NCI-H1105 treated with DMSO at 0.1 percent for 48 hours (cell line): Measurements from ENCODE around the gene F13A1.

ENCODE experiments used
- DNase-seq: peaks from one replicate; lab custom pipeline; 2025; lab: John Stamatoyannopoulos, UW

Gene F13A1

DNA sequence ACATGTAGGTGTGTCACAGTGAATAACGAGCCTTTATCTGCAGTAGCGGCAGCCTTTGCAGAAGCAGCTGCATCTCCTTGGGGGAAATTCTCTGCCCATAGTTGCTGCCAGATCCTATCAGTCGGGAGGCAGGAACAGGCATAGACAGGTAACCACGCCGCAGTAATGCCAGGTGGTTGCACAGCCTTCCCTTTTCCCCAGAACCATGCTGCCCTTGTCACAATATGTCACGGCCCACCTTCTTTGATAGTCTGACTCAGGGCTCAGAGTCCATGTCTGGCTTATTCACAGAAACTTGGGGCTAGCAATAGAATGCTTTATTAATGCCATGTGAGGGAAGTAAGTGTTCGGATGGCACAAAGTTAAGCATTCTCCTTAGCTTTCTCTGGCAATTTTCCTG, 76.6 kb downstream of the F13A1 start:
- no peak for DNase-seq

DNA sequence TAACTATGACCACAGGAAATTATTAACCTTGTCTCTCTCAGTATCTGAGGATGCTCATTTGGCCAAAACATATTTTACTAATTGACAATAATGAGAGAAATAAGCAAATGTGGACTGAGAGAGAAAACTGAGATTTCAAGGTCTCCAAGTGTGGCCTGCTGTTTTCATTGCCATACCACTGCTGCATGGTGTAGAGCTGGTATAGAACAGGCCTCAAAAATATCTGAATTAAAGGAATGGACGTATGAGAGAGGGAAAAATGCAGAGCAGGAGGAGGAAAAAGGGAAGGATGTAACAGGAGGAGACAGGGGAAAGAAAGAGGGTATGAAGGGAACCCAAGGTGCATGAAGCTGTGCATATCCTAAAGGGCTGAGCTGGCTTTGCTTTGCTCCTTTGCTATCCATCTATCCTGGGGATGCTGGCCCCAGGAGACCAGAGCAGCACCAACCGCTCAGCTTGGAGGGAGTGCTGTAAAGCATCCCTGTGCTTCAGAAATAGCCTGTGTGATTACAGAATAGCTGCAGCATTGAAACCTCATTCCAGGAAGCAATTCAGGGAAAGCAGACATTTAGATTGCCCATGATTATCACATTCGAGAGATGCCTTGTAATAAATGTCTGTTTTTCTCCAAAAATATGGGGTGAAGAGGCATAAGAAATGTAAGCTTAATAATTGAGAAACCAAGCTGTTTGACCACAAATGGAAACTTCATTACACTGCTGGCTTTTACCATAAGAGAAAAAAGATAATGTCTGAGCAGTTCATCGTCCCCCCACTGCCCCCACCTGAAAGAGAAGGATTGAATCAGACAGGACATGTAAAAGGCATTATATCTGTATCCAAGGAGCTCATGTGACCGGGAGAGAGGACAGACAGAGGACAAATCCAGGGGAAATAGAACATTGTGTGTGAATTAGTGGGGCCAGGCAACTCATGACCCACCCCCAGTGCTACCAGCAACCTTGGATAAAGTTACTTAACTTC, 80.6 kb downstream of the F13A1 start:
- DNase-seq: no peak

DNA sequence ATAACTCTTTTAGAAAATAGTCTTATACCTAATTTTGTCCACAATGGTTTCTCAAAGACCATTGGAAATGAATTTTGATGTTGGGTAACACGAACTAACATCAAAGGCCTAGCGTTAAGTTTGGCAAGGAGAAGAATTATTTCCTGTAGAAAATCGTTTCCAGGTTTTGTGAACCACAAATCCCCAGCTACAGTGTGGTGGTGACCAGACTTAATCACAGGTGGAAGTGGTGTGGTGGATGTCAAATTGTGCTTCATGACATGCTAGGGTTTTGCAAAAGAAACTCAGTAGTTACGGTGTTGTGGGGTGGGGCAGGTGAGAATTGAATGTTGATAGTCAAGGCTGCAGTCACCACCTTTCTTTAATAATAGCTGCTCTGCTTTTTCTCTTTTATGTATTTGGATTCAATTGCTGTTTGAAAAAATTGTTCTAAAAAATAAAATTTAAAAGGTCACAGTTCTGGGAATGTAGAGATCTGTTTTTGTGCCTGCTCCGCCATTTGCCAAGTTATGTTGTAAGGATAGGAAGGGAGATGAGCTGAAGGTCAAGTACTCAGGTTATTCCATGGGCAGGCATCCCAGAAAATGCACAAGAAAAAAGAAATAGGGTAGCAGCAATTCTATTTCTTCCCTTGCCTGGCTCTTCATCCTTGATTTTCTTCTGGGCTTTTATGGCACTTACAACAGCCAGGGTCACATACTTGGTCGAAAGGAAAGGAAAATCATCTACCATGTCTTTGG, 83.6 kb downstream of the F13A1 start:
- no peak for DNase-seq

DNA sequence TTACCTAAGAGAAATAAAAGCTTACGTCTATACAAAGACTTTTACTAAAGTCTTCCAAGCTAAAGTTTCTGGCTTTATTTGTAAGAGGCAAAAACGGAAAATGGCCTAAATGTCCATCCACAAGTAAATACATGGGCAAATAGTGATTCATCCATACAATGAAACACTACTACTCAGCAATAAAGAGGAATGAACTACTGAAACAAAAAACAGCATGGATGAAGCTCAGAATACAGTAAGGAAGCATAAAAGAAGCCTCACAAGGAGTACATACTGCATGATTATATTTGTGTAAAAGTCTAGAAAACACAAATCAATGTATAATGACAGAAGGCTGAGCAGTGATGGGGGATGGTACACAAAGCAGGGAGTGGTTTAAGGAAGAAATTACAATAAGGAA, 84.7 kb downstream of the F13A1 start:
- DNase-seq: no peak

DNA sequence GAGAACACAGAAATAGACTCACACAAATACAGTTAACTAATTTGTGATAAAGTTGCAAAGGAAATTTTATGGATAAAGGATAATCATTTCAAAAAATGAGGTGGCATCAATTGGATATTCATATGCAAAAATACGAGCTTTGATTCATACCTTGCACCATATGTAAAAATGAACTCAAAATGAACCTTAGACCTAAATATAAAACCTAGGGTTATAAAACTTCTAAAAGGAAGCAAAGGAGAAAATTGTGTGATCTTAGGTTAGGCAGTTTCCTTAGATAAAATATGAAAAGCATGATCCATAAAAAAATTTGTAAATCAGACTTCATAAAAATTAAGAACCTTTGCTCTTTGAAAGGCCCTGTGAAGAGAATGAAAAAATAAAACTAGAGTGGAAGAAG, 85.5 kb downstream of the F13A1 start:
- no peak for DNase-seq

DNA sequence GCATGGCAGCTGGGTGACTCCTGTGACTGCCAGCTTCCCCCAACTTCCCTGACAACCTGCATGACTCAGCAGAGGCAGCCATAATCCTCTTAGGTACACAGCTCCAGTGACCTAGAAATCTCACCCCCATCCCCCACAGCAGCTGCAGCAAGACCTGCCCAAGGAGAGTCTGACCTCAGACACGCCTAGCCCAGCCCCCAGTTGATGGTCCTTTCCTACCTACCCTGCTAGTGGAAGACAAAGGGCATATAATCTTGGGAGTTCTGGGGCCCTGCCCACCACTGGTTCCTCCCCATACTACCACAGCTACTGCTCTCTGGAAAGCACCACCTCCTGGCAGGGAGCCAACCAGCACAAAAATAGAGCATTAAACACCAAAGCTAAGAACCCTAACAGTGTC, 90.2 kb downstream of the F13A1 start:
- DNase-seq: no peak

DNA sequence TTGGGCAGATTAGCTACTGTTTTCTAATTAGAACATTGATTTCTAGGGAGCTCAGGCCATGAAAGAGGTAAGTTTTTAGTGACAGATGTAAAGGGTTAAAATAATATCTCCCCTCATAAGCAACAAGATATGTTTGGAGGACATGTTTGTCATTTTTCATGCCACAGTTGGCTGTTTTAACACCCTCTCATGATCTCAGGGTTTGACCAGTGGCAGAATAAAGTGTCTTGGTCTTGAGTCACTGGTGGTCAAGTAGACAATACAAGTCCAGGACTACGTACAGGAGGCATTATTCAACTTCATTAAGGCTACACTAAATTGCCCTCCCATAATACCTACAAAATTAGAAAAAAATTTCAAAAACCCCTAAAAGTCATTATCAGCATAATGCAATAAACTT, 92.6 kb downstream of the F13A1 start:
- no peak for DNase-seq

DNA sequence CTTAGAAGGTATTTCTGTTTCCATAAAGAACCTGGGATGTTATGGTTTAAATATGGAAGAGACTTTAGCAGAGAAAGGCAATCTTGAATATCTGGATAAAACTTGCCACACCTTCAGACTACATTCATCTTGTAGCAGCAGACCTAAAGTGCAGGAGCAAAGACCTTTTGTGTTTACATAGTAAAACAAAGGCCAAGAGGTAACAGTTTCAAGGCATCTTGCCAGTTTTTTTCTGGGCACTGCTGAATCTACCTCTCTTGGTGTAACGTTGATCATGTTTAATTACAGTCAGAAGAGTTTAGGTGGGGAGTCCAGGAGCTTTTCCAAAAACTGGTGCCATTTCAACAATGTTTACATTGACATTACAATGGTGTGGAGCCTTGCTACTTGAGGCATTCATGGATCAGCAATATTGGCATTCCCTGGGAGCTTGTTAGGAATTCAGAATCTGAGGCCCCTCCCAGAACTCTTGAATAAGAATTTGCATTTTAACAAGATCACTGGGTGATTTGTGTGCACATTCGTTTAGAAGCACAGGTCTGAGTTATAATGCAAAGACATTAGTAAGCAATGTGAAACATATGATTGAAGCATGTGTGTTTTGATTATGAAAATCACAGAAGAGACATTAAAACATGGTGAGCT, 94.5 kb downstream of the F13A1 start:
- DNase-seq: peak; percentile 85

DNA sequence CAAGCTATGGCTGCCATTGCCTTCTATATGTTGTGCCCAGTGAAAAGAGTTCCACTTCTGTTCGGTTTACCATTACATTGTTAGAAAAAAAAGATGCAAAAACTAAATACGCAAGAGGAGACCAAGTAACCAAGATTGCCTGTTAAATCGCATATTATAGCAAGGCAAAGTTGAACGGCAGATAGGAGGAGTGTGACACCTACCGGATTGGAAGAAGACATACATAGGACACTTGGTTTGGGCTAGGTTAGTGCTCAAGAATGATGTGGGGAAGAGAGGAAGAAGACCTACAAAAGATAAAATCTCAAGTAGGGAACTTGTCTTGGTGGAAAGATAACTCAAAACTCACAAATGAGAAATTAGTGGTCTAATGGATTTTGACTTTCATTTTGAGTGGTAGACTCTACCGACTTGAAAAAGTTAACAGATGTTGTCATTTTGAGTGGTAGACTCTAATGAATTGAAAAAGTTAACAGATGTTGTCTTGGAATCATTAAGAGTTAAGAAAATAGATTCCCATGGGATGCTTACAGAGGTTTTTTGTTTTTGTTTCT, 95.5 kb downstream of the F13A1 start:
- DNase-seq: no peak

DNA sequence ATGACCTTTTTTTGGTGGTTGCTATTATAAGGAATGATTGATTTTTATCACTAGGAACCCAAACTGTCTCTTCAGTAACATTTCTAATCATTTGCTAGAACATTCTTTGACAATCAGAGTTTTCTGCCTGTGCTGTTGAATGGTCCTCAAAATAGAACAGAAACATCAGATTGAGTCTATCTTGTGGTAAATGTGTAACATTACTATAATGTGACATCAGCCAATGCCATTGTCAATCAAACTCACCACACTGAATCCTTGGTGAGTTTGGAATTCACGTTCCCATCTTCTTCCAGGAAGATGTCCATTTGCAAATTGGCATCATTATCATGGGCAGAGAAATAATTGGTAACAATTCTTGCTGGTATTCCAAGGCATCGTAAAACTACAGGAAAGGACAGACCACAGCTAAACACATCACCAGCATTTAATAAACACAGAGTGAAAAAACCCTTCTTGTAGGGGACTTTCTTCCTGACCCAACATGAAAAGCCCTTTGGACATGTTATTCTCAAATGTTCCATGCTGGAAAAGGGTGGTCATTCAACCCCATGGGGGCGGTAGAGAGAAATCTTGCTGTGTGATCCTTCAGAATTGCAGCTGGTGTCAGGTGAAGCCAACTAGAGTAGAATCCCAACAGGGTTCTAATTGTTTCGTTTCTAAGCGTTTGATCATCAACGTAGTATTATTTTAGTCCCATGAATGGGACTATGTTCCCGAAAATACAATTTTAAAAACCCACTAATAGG, 98.5 kb downstream of the F13A1 start:
- DNase-seq: no peak

DNA sequence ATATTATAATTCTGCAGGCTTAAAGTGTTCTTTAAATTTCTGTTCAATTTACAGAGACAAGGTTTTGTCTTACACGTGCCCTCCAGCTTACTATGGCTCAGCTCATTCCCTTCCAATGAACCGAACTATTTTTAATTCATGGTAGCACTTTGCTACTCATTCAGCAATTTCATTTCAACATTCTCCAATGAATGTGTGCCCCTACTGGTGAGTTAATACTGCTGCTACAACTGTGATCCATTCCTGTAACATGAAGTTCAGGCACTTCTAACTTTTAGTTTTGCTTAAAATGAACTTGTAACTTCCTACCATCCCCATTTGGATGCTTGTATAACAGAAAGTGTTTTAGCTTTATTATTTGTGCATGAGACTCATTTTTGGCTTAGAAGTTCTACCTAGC, 99.7 kb downstream of the F13A1 start:
- no peak for DNase-seq

DNA sequence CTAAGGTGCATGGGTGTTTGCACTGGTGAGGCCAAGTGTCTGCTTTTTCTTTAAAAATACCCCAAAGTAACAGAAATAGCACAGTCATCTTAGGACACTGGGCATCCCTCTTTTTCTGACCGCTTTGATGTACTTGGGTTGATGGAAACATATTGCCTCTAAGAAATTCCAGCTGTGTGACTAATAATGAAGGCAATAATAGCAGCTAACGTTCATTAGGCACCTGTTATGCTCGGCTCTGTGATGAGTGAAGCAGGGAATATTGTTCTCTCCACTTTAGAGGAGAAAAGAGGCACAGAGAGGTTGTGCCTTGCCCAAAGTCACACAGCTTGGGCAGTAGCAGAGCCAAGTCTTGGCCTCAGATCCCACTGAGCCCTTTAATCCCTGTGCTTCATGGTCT, 100.7 kb downstream of the F13A1 start:
- no peak for DNase-seq

DNA sequence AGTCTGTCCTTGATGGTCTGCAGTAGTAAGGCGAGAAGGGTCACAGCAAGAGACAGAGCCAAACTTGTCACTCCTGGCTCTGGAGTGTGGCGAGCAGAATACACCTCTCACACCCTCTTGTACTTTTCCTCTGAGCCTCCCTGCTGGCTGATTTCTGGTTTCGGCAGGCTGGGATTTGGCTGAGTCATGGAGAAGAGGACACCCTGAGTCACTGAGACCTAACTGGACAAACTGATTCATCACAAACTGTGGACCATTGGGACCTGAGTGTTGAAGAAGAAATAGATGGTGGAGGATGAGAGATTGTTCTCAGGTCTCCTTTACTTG, 101.7 kb downstream of the F13A1 start:
- no peak for DNase-seq

DNA sequence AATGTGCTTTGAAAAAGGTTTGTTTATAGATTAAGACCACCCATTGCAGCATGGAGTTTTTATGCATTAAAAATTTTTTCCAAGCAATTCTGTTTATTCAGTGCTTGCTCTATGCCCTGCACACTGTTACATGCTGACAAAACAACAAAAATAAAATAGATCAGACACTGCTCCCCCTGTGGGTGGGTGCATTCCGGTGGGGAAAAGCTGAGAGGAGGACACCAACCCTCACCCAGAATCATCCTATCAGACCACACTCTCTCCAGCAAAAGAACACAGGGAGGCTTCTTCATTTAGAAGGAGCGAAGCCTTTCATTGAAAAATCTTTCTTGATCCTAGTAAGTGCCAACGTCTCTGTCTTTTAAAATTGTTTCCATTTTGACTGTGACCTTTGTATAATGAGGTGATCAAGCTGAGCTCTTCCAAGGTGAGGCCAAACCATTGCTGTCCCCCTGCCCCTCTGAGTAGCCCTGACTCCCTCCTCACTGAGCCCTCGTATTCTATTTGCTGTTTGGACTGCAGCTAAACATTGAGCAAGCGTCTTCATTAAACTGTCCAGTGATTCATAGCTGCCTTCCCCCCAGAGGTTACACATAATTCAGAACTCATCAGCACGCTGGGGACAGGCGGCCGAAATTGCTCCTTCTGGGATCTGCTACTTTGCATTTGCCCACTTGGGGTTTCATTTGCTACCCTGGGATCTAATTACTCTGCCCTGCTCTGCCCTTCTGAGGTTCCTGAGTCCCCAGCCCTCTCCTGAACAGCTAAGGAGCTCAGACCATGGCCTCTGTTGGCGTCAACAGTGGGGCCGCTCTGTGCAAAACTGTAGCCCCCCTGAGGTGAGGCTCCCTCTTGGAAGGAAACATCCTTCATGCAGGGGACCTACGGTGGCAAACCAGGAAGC, 102.4 kb downstream of the F13A1 start:
- DNase-seq: no peak

DNA sequence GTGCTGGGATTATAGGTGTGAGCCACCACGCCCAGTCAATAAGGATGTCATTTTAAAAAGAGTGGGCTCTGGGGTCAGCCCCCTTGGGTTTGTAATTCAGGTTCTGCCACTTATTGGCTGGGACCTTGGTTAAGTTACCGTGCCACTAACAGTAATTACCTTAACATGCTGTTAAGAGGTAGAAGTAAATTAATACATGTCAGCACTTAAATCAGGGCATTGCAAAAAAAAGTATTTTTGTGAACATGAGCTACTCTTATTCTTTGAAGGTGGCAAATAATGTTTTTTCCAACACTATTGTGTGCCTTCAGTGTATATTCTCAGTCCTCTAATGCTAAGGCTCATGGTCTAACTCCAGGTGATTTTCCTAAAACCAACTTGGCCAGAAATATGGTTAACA, 109.5 kb downstream of the F13A1 start:
- no peak for DNase-seq

DNA sequence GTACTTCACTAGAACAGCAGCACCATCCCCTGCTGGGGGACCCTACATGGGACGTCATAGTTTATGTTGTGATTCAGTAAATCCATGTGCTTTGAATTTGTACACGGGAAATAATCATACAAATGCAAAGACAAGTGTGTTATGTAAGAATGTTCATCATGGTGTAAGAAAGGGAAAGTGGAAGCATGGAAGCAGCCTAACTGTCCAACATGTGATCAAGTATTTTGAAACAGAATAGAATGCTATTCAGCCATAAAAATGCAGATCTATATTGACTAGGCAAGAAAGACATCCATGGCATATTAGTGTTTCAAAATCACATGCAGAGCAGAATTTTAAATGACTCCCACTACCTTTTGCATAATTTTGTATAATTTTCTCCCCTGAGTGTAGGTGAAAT, 117.6 kb downstream of the F13A1 start:
- DNase-seq: no peak

DNA sequence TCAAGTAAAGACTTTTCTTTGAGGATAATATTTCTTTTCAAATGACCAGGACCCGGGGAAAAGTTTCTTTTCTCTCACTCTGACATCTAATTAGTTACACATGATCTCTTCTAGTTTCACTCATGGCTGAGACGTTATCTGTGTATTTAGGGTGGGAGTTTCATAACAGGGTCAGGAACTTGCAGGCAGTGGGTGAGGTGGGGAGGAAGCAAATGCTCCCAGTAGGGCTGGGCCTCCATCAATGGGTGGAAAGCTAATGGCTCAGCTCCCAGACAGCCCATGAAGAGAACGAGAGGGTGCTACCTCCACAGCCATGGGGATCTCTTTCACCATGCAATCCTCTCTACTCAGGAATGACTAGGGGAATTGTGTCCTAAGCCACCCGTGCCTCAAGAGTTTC, 119.3 kb downstream of the F13A1 start:
- no peak for DNase-seq

DNA sequence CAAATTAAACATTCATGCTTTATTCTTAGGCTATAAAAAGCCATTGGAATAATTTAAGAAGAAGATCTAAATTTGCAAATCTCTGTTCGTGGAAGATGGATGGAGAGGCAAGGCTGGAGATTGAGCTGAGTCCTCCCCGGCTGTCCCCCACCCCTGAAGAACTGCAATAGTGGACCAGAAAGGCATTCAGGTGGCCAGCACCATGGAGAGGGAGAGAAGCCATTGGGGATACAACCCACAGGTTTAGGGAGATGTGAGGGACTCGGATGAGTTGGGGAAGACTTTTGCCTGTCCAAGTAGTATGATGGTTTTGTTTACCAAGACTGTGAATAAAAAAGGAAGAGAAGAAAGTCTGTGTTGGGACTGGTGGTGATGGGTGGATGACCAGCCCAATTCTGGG, 120.8 kb downstream of the F13A1 start:
- DNase-seq: no peak

DNA sequence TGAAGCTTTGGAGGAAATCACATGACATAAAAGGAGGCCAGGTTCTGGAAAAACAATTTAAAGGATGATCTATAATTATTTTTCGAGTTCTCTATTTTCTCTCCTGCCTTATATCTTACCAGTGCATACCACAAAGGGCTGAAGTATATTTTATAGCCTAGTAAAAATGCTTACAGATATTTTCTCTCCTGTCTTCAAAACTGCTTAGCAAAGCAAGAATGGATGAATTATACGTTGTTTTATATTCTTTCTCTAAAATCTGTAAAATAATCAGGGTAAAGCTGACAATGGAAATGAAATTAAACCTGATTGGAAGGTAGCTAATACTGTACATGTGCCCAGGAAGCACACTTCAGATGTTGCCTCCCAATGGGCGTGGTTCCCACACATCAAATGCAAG, 123.7 kb downstream of the F13A1 start:
- DNase-seq: no peak

DNA sequence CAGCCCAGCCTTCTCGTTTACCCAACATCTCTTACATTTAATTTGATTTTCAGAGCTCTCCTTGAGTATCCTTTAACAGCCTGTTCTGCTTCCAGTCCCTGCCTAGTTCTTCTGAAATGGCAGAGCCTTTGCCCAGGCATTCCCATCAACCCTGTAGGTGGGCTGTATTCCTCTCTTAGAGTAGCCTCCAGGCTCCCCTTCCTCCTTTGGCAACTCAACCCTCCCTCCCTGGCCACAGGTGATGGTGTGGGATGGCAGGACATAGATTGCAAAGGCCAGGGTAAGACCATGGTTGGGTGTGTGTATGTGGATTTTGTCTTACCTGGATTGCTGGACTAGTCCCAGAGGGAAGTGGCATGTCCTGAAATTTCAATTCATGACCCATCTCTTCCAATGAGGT, 125.4 kb downstream of the F13A1 start:
- no peak for DNase-seq

DNA sequence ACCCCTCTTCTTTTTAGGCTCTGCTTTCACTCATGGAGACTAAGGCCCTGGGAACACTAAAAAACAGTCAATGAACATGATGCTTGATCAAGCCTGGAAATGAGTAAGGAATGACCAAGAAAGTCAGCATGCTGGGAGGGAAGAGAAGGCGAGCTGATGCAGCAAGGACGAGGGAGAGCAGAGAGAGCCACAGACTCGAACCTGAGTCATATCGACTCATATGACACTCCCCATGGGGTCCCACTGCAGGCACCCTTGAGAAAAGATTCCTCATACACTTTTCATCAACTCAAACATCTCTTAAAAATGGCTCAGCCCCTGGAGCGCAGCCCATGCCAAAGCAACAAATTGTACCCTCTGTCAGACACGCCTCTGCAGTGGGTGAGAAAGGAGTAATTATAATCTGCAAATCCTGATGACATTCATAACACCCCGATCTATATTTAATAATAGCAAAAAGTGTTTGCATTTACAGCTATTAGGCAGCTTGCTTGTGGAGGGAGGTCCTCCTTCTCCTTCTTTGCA, 127.2 kb downstream of the F13A1 start:
- DNase-seq: no peak
